Measurements from ENCODE around the gene ARID4A. TPM values are rescaled to one million over a fixed set of nuclear protein-coding genes. Genes with fewer than 3 reads are reported as not detected.

ARID4A gene
- total and polyA plus RNA-seq, 2 of the 13 experiments (the other 11 are each of a cell fraction or from before 2014, with no cell fraction given), result 7.2 to 9.7 TPM

DNA sequence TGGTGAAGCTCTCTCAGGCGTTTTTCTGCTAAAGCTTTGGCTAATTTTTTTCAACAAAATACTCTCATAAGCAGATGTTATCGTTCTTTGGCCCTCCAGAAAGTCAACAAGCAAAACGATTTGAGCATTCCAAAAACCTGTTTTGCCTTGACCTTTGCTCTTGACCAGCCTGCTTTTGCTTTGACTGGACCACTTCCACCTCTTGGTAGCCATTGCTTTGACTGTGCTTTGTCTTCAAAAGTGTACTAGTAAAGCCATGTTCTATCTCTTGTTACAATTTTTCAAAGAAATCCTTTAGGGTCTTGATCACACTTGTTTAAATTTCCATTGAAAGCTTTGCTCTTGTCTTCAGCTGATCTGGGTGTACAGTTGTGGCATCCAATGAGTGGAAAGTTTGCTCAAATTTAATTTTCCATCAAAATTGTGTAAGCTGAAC, 10.7 kb upstream of the ARID4A start (continued):
- TF ChIP-seq, protein P1, sequence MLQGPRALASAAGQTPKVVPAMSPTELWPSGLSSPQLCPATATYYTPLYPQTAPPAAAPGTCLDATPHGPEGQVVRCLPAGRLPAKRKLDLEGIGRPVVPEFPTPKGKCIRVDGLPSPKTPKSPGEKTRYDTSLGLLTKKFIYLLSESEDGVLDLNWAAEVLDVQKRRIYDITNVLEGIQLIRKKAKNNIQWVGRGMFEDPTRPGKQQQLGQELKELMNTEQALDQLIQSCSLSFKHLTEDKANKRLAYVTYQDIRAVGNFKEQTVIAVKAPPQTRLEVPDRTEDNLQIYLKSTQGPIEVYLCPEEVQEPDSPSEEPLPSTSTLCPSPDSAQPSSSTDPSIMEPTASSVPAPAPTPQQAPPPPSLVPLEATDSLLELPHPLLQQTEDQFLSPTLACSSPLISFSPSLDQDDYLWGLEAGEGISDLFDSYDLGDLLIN (CRISPR knock-in tag; IDR thresholded peaks at IDR 0.05; ENCODE audit: borderline replicate concordance), result no peak
- TF ChIP-seq, protein P2, sequence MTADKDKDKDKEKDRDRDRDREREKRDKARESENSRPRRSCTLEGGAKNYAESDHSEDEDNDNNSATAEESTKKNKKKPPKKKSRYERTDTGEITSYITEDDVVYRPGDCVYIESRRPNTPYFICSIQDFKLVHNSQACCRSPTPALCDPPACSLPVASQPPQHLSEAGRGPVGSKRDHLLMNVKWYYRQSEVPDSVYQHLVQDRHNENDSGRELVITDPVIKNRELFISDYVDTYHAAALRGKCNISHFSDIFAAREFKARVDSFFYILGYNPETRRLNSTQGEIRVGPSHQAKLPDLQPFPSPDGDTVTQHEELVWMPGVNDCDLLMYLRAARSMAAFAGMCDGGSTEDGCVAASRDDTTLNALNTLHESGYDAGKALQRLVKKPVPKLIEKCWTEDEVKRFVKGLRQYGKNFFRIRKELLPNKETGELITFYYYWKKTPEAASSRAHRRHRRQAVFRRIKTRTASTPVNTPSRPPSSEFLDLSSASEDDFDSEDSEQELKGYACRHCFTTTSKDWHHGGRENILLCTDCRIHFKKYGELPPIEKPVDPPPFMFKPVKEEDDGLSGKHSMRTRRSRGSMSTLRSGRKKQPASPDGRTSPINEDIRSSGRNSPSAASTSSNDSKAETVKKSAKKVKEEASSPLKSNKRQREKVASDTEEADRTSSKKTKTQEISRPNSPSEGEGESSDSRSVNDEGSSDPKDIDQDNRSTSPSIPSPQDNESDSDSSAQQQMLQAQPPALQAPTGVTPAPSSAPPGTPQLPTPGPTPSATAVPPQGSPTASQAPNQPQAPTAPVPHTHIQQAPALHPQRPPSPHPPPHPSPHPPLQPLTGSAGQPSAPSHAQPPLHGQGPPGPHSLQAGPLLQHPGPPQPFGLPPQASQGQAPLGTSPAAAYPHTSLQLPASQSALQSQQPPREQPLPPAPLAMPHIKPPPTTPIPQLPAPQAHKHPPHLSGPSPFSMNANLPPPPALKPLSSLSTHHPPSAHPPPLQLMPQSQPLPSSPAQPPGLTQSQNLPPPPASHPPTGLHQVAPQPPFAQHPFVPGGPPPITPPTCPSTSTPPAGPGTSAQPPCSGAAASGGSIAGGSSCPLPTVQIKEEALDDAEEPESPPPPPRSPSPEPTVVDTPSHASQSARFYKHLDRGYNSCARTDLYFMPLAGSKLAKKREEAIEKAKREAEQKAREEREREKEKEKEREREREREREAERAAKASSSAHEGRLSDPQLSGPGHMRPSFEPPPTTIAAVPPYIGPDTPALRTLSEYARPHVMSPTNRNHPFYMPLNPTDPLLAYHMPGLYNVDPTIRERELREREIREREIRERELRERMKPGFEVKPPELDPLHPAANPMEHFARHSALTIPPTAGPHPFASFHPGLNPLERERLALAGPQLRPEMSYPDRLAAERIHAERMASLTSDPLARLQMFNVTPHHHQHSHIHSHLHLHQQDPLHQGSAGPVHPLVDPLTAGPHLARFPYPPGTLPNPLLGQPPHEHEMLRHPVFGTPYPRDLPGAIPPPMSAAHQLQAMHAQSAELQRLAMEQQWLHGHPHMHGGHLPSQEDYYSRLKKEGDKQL (CRISPR knock-in tag; IDR thresholded peaks at IDR 0.05; ENCODE audit: low read depth), result peak; percentile 86
- TF ChIP-seq, protein P3, sequence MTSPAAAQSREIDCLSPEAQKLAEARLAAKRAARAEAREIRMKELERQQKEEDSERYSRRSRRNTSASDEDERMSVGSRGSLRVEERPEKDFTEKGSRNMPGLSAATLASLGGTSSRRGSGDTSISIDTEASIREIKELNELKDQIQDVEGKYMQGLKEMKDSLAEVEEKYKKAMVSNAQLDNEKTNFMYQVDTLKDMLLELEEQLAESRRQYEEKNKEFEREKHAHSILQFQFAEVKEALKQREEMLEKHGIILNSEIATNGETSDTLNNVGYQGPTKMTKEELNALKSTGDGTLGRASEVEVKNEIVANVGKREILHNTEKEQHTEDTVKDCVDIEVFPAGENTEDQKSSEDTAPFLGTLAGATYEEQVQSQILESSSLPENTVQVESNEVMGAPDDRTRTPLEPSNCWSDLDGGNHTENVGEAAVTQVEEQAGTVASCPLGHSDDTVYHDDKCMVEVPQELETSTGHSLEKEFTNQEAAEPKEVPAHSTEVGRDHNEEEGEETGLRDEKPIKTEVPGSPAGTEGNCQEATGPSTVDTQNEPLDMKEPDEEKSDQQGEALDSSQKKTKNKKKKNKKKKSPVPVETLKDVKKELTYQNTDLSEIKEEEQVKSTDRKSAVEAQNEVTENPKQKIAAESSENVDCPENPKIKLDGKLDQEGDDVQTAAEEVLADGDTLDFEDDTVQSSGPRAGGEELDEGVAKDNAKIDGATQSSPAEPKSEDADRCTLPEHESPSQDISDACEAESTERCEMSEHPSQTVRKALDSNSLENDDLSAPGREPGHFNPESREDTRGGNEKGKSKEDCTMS (CRISPR knock-in tag; conservative IDR thresholded peaks at IDR 0.05), result no peak
- TF ChIP-seq, protein P4, sequence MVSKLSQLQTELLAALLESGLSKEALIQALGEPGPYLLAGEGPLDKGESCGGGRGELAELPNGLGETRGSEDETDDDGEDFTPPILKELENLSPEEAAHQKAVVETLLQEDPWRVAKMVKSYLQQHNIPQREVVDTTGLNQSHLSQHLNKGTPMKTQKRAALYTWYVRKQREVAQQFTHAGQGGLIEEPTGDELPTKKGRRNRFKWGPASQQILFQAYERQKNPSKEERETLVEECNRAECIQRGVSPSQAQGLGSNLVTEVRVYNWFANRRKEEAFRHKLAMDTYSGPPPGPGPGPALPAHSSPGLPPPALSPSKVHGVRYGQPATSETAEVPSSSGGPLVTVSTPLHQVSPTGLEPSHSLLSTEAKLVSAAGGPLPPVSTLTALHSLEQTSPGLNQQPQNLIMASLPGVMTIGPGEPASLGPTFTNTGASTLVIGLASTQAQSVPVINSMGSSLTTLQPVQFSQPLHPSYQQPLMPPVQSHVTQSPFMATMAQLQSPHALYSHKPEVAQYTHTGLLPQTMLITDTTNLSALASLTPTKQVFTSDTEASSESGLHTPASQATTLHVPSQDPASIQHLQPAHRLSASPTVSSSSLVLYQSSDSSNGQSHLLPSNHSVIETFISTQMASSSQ (IDR thresholded peaks at IDR 0.05; ENCODE audit: low read depth), result peak; percentile 73
- TF ChIP-seq, protein P4 (CRISPR knock-in tag; IDR thresholded peaks at IDR 0.05; ENCODE audit: borderline replicate concordance), result peak; percentile 80; the same call in 1 of the 2 replicates
- peak; percentile 85 to 94; a peak in 3 of 4 replicates for TF ChIP-seq NR2F1 (CRISPR knock-in tag; IDR thresholded peaks at IDR 0.05)
- TF ChIP-seq NAIF1 (CRISPR knock-in tag; IDR thresholded peaks at IDR 0.05; ENCODE audit: borderline replicate concordance), result no peak
- peak; percentile 18 to 85; a peak in 2 of 4 replicates for TF ChIP-seq EP300 (IDR thresholded peaks at IDR 0.05; ENCODE audit: low read depth in 2 of 2, low read length in 2 of 2)
- peak; percentile 31; the same call in 1 of the 2 replicates for TF ChIP-seq EP300 (CRISPR knock-in tag; IDR thresholded peaks at IDR 0.05; ENCODE audit: borderline replicate concordance)
- 0 out of 2 replicates have a peak, but pooled peaks have one; percentile 45 for TF ChIP-seq KAT7 (CRISPR knock-in tag; IDR thresholded peaks at IDR 0.05; ENCODE audit: borderline replicate concordance)
- no peak for TF ChIP-seq ZNF317 (CRISPR knock-in tag; IDR thresholded peaks at IDR 0.05)
- TF ChIP-seq ZNF564 (CRISPR knock-in tag; IDR thresholded peaks at IDR 0.05), result 0 out of 2 replicates have a peak, but pooled peaks have one; percentile 29
- TF ChIP-seq MAZ (IDR thresholded peaks at IDR 0.05; ENCODE audit: borderline replicate concordance, low read depth, low read length), result no peak
- TF ChIP-seq MAZ (CRISPR knock-in tag; IDR thresholded peaks at IDR 0.05; ENCODE audit: low read depth), result no peak
- 0 out of 2 replicates have a peak, but pooled peaks have one; percentile 42 for TF ChIP-seq WIZ (CRISPR knock-in tag; IDR thresholded peaks at IDR 0.05)
- TF ChIP-seq ZSCAN29 (CRISPR knock-in tag; conservative IDR thresholded peaks at IDR 0.05), result peak; percentile 59; the same call in 1 of the 2 replicates

Measured in HepG2 (cell line).